Type B pancreatic cell (in vitro differentiated cells): ENCODE measurements around the gene AFF3. TPM values are rescaled to one million over a fixed set of nuclear protein-coding genes. Genes with fewer than 3 reads are reported as not detected.

Source experiments
- DNase-seq: peaks from one replicate; pipeline ENCODE4 v3.0.0; 2021; ENCODE audit warnings: mixed read lengths; ENCODE audit not compliant: unreplicated experiment; ENCODE audit errors: extremely low spot score
- H3K27ac Mint-ChIP-seq: 2 replicates; pipeline ENCODE4 v1.8.0; 2021; ENCODE audit warnings: mild to moderate bottlenecking, mixed read lengths
- H3K27me3 Mint-ChIP-seq: 2 replicates; pipeline ENCODE4 v1.8.0; 2021; ENCODE audit warnings: mixed read lengths
- H3K36me3 Mint-ChIP-seq: 2 replicates; pipeline ENCODE4 v1.8.0; 2021; ENCODE audit warnings: mixed read lengths
- H3K4me1 Mint-ChIP-seq: one replicate; pipeline ENCODE4 v1.8.0; 2021; ENCODE audit warnings: mixed read lengths; ENCODE audit not compliant: unreplicated experiment
- H3K4me3 Mint-ChIP-seq: 2 replicates; pipeline ENCODE4 v1.8.0; 2021; ENCODE audit warnings: mild to moderate bottlenecking, mixed read lengths
- H3K9me3 Mint-ChIP-seq: 2 replicates; pipeline ENCODE4 v1.8.0; 2021; ENCODE audit warnings: mixed read lengths
- CTCF ChIP-seq: fragments of 200-600 bp; sonication (generic); conservative IDR thresholded peaks from 2 replicates; pipeline ENCODE4 v1.5.0; 2021; ENCODE audit warnings: antibody characterized with exemption, mild to moderate bottlenecking
- total RNA-seq: library from RNA; stranded (reverse); gene quantifications from 2 replicates; pipeline ENCODE4 v1.2.1, GENCODE V29; 2021; ENCODE audit warnings: low replicate concordance

Gene AFF3
- total RNA-seq, 1 donor from 2014 or later, result 29.2 TPM

- TF ChIP-seq CTCF, result no peak
- no peaks in the 10 kb centered on the region for H3K9me3 Mint-ChIP-seq
- peaks cover 17% of the 10 kb centered on the region for H3K4me1 Mint-ChIP-seq
- no peak overlapping the region for H3K4me3 Mint-ChIP-seq
- no peaks in the 10 kb centered on the region for H3K27me3 Mint-ChIP-seq
- DNase-seq, result no peak
- H3K27ac Mint-ChIP-seq, result no peak overlapping the region
- H3K36me3 Mint-ChIP-seq, result no peaks in the 10 kb centered on the region
These were observed 493.2 kb downstream of the AFF3 start for GRCh38 chr2:99648906-99649789.

GRCh38 chr2:99648178-99648844, 494.1 kb downstream of the AFF3 start:
- Mint-ChIP-seq H3K4me1 (peaks cover 23% of the 10 kb centered on the region), H3K27ac (no peak overlapping the region)

GRCh38 chr2:99645960-99646359, 496.4 kb downstream of the AFF3 start:
- no peak for TF ChIP-seq CTCF
- Mint-ChIP-seq H3K27me3 (no peaks in the 10 kb centered on the region), H3K4me1 (peaks cover 27% of the 10 kb centered on the region), H3K4me3 (no peak overlapping the region), H3K36me3 (no peaks in the 10 kb centered on the region), H3K9me3 (no peaks in the 10 kb centered on the region), H3K27ac (no peak overlapping the region)
- DNase-seq, result no peak

More at GRCh38 chr2:99648178-99648844, 494.1 kb downstream of the AFF3 start:
- no peak for DNase-seq
- Mint-ChIP-seq H3K27me3 (no peaks in the 10 kb centered on the region), H3K9me3 (no peaks in the 10 kb centered on the region), H3K36me3 (no peaks in the 10 kb centered on the region), H3K4me3 (no peak overlapping the region)
- TF ChIP-seq CTCF, result no peak

- DNase-seq, result no peak
- Mint-ChIP-seq H3K27ac (no peak overlapping the region), H3K9me3 (no peaks in the 10 kb centered on the region), H3K36me3 (no peaks in the 10 kb centered on the region), H3K27me3 (no peaks in the 10 kb centered on the region), H3K4me1 (peaks cover 32% of the 10 kb centered on the region), H3K4me3 (no peak overlapping the region)
- no peak for TF ChIP-seq CTCF
These were observed 498.0 kb downstream of the AFF3 start for GRCh38 chr2:99644419-99644787.

GRCh38 chr2:99643787-99644418, 498.5 kb downstream of the AFF3 start:
- H3K27ac Mint-ChIP-seq, result no peak overlapping the region
- H3K4me1 Mint-ChIP-seq, result peaks cover 31% of the 10 kb centered on the region

More at GRCh38 chr2:99643787-99644418, 498.5 kb downstream of the AFF3 start:
- Mint-ChIP-seq H3K9me3 (no peaks in the 10 kb centered on the region), H3K4me3 (no peak overlapping the region), H3K36me3 (no peaks in the 10 kb centered on the region), H3K27me3 (no peaks in the 10 kb centered on the region)
- DNase-seq, result no peak
- no peak for TF ChIP-seq CTCF
